Glutamatergic neuron (in vitro differentiated cells): ENCODE data around the gene PITPNM1. TPM values are rescaled to one million over a fixed set of nuclear protein-coding genes. Genes with fewer than 3 reads are reported as not detected.

Experiments used
- DNase-seq: peaks from one replicate; pipeline ENCODE4 v3.0.0; 2022
- H3K27ac Mint-ChIP-seq: one replicate; pipeline ENCODE4 v1.8.0; 2020; ENCODE audit warnings: mild to moderate bottlenecking, mixed read lengths, inconsistent platforms; ENCODE audit not compliant: unreplicated experiment
- H3K27me3 Mint-ChIP-seq: one replicate; pipeline ENCODE4 v1.8.0; 2020; ENCODE audit warnings: mild to moderate bottlenecking, moderate library complexity, mixed read lengths, inconsistent platforms; ENCODE audit not compliant: unreplicated experiment
- H3K36me3 Mint-ChIP-seq: one replicate; pipeline ENCODE4 v1.8.0; 2020; ENCODE audit warnings: mild to moderate bottlenecking, mixed read lengths, inconsistent platforms; ENCODE audit not compliant: unreplicated experiment
- H3K4me1 Mint-ChIP-seq: one replicate; pipeline ENCODE4 v1.8.0; 2020; ENCODE audit warnings: mild to moderate bottlenecking, low read depth, mixed read lengths, inconsistent platforms; ENCODE audit not compliant: unreplicated experiment
- H3K4me3 Mint-ChIP-seq: one replicate; pipeline ENCODE4 v1.8.0; 2020; ENCODE audit warnings: mild to moderate bottlenecking, mixed read lengths, inconsistent platforms; ENCODE audit not compliant: unreplicated experiment
- H3K9me3 Mint-ChIP-seq: one replicate; pipeline ENCODE4 v1.8.0; 2020; ENCODE audit warnings: mild to moderate bottlenecking, moderate library complexity, mixed read lengths, inconsistent platforms; ENCODE audit not compliant: unreplicated experiment
- total RNA-seq: library from RNA; stranded (reverse); fragmentation: NEBNext Ultra II Directional; extraction: Animal tissue kit (Norgen Biotek cat#: 25700); gene quantifications from one replicate; pipeline ENCODE4 v1.2.1, GENCODE V29; 2021; ENCODE audit not compliant: unreplicated experiment
- TF ChIP-seq, protein P1 (sequence below): fragments of 200-600 bp; sonication (generic); IDR thresholded peaks from one replicate; pipeline ENCODE4 v1.5.0; 2021; ENCODE audit not compliant: partially characterized antibody, unreplicated experiment

Gene PITPNM1
- total RNA-seq, 1 donor from 2014 or later = 25.6 TPM

DNA sequence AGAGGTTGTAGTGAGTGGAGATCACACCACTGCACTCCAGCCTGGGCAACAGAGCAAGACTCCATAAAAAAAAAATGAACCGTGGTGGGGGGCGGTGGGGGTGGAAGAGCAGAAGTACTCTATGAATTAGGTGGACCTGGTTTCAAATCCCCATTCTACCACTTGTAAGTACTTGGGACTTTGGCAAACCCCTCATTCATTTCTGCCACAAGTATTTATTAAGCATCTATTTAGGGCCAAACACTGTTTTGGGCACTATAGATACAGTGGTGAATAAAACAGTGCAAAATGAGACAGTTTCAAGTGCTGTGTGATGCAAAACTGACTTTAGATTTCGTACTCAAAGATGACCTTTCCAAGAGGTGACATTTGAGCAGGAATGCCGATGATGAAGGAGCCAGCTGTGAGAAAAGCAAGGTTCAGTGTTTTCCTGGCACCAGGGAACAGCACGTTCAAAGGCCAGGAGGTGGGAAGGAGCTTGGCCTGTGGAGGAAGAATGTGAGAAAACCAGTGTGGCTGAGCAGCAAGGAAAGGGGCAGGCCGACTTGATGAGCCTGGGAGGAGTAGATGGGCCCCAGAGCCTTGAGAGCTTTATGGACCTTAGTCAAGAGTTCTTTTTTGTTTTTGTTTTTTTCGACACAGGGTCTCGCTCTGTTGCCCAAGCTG lies 34.7 kb downstream of the PITPNM1 start:
- Mint-ChIP-seq H3K36me3 (no peaks in the 10 kb centered on the region), H3K4me1 (peaks cover 4% of the 10 kb centered on the region), H3K27me3 (peaks cover 8% of the 10 kb centered on the region), H3K27ac (no peak overlapping the region), H3K9me3 (peaks cover 7% of the 10 kb centered on the region), H3K4me3 (peak overlapping the region; percentile 61)
- DNase-seq = no peak
- TF ChIP-seq, protein P1, sequence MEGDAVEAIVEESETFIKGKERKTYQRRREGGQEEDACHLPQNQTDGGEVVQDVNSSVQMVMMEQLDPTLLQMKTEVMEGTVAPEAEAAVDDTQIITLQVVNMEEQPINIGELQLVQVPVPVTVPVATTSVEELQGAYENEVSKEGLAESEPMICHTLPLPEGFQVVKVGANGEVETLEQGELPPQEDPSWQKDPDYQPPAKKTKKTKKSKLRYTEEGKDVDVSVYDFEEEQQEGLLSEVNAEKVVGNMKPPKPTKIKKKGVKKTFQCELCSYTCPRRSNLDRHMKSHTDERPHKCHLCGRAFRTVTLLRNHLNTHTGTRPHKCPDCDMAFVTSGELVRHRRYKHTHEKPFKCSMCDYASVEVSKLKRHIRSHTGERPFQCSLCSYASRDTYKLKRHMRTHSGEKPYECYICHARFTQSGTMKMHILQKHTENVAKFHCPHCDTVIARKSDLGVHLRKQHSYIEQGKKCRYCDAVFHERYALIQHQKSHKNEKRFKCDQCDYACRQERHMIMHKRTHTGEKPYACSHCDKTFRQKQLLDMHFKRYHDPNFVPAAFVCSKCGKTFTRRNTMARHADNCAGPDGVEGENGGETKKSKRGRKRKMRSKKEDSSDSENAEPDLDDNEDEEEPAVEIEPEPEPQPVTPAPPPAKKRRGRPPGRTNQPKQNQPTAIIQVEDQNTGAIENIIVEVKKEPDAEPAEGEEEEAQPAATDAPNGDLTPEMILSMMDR = no peak

DNA sequence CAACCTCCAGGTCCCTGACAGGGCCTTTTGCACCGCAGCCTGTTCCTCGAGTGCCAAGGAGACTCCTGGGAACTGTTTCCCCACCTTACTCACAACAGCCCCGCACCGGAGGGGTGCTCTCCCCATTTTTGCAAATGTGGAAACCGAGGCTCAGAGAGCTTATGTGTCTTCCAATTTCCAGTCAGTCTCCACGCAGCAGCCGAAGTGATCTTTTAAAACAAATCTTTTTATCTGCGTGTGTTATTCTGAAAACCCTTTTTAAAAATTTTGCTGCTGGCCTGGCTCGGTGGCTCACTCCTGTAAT lies 35.7 kb downstream of the PITPNM1 start:
- H3K27me3 Mint-ChIP-seq = peaks cover 8% of the 10 kb centered on the region
- DNase-seq = no peak
- H3K4me1 Mint-ChIP-seq = peaks cover 4% of the 10 kb centered on the region
- peaks cover 7% of the 10 kb centered on the region for H3K9me3 Mint-ChIP-seq
- H3K27ac Mint-ChIP-seq = no peak overlapping the region
- peak overlapping the region; percentile 75 for H3K4me3 Mint-ChIP-seq
- H3K36me3 Mint-ChIP-seq = no peaks in the 10 kb centered on the region
- TF ChIP-seq, protein P1 = no peak

DNA sequence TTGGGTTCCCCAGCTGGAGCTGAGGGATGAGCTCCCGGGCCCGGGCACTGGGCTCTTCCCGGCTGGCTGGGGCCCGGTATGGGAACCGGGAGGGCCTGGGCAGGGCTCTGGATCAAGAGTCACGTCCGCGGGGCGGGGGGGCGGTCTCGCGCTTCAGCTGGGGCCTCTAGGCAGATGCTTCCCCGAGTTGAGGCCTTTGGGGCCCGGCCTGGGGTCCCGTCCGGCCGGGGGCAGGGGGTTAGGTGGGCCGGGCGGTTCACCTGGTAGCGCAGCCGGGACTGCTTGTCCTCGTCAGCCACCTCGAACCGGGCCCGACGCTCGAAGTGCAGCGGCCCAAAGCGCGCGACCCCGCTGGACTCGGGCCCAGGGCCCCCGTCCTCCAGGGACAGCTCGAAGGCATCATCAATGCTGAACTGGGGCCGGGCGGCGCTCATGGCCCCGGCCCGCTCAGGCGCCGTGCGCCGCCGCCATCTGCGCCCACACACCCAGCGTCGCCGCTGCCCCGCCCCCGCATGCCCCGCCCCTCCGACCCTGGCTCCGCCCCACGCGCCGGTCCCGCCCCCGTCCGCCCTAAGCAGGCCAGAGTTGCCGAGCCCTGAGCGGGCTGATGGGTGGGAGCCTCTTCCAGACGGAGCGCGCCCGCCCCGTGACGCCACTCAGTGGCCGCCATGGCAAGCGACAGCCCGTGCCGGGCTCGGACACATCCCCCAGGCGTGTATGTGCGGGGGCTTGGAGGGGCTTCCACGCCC lies 36.2 kb downstream of the PITPNM1 start, which contains the start of gene TMEM134:
TSS of gene TMEM134 (minus strand) at position 493 of the 749 bp plus-strand sequence. CDS start at position 434, 59 bp downstream.
- H3K27ac Mint-ChIP-seq = peak within 1 kb of the TSS; percentile 84
- H3K4me3 Mint-ChIP-seq = peak within 1 kb of the TSS; percentile 89
- TF ChIP-seq, protein P1 = no peak
- peak; percentile 95 for DNase-seq
- peaks cover 4% of the 10 kb centered on the region for H3K4me1 Mint-ChIP-seq
- peaks cover 8% of the 10 kb centered on the region for H3K27me3 Mint-ChIP-seq
- H3K9me3 Mint-ChIP-seq = peaks cover 7% of the 10 kb centered on the region
- H3K36me3 Mint-ChIP-seq = no peaks in the 10 kb centered on the region

DNA sequence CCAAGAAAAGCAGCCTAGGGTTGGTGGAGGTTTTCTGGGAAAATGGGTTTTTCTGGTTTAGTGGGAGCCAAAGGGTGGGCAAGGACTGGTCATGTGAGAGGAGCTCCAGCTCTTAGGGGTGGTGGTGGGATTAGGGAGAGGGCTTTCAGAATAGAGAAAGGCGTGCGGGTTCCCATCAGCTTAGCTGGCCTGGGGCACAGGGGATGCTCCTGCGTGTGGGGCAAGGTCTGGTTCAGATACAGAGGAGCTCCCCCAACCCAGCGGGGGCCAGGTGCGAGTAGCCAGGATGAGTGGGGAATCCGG lies 36.8 kb downstream of the PITPNM1 start:
- peak overlapping the region; percentile 89 for H3K4me3 Mint-ChIP-seq
- H3K4me1 Mint-ChIP-seq = peaks cover 4% of the 10 kb centered on the region
- TF ChIP-seq, protein P1 = no peak
- no peak for DNase-seq
- peak overlapping the region; percentile 84 for H3K27ac Mint-ChIP-seq
- H3K27me3 Mint-ChIP-seq = peaks cover 8% of the 10 kb centered on the region
- no peaks in the 10 kb centered on the region for H3K36me3 Mint-ChIP-seq
- H3K9me3 Mint-ChIP-seq = peaks cover 7% of the 10 kb centered on the region

DNA sequence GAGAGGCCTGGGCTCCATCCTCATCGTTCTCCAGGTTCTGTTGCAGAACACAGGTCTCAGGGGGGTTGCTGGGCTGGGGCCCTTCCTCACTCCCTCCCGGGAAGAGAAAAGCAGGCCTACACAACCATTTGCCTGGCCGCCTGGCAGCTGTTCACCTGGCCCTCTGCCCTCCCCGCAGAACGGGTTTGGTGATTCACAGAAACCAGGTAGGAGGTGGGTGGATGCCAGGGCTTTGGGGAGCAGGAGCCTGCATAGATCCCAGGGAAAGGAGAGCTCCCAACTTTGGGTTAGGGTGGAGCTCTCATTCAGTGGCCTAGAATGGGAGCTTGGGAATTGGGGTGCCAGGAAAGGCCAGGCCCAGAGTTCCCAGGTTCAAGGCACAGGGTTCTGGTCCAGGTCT lies 37.1 kb downstream of the PITPNM1 start:
- TF ChIP-seq, protein P1 = no peak
- DNase-seq = no peak
- Mint-ChIP-seq H3K4me3 (peak overlapping the region; percentile 89), H3K27ac (peak overlapping the region; percentile 84), H3K36me3 (no peaks in the 10 kb centered on the region), H3K4me1 (peaks cover 4% of the 10 kb centered on the region), H3K27me3 (peaks cover 8% of the 10 kb centered on the region), H3K9me3 (peaks cover 7% of the 10 kb centered on the region)
